GM12878 (cell line): ENCODE results near the gene VWA8. TPM values are rescaled to one million over a fixed set of nuclear protein-coding genes. Genes with fewer than 3 reads are reported as not detected.

Source experiments
- ATAC-seq: fragments of 200-7000 bp; cut with Tn5 transposase; 3 replicates; pipeline ENCODE4 v1.9.1; 2020; ENCODE audit warnings: mild to moderate bottlenecking, moderate library complexity
- BruUV-seq: library from RNA; stranded (reverse); fragments of 400-500 nt; replicated peaks from 2 replicates; lab custom pipeline; 2021; lab: Mats Ljungman, UMichigan
- CTCF ChIA-PET: fragments of 300-600 bp; sonication (Branson Sonifier 250); formaldehyde crosslinking; extraction: SDS; loops from one replicate; lab custom pipeline; 2021; ENCODE audit warnings: inconsistent platforms; lab: Yijun Ruan, JAX
- POLR2A ChIA-PET: fragments of 350-600 bp; formaldehyde crosslinking; extraction: SDS; loops from one replicate; lab custom pipeline; 2021; ENCODE audit warnings: inconsistent platforms; lab: Charles Lee
- RAD21 ChIA-PET: fragments of 300-600 bp; sonication (Branson Sonifier 250); formaldehyde crosslinking; loops from one replicate; lab custom pipeline; 2023; ENCODE audit warnings: antibody characterized with exemption; ENCODE audit not compliant: unreplicated experiment; lab: Charles Lee
- SMC1A ChIA-PET: fragments of 300-600 bp; sonication (Branson Sonifier 250); formaldehyde crosslinking; loops from one replicate; lab custom pipeline; 2023; ENCODE audit not compliant: unreplicated experiment, uncharacterized antibody; lab: Charles Lee
- DNase-seq: peaks from one replicate; pipeline ENCODE4 v3.0.0-alpha.2; 2011; ENCODE audit warnings: low read depth, low spot score
- FAIRE-seq: peaks from 3 replicates; lab custom pipeline; 2011; peaks lifted over from hg19 to GRCh38; lab: Jason Lieb, UNC
- H2AFZ ChIP-seq: 2 replicates; pipeline ENCODE4 v1.6.0; 2011; ENCODE audit warnings: low read depth, low read length, control low read depth; ENCODE audit not compliant: control insufficient read depth
- H3K27ac ChIP-seq: 2 replicates; pipeline ENCODE4 v1.5.1; 2011; ENCODE audit warnings: control low read depth; ENCODE audit not compliant: control insufficient read depth, insufficient read depth
- H3K27me3 ChIP-seq, 2 experiments: replicated peaks in 1 of 2; 2 replicates each; pipeline versions ENCODE4 v1.6.0 to v1.6.1; 2011; ENCODE audit warnings: low read length in 1 of 2; ENCODE audit not compliant: control insufficient read depth in 2 of 2, insufficient read depth in 2 of 2
- H3K36me3 ChIP-seq, 2 experiments: 2 replicates each; pipeline ENCODE4 v1.5.1; 2011; ENCODE audit warnings: low read length in 1 of 2; ENCODE audit not compliant: control insufficient read depth in 2 of 2, insufficient read depth in 2 of 2
- H3K4me1 ChIP-seq: 2 replicates; pipeline ENCODE4 v1.6.1; 2011; ENCODE audit warnings: mild to moderate bottlenecking, low read length, moderate library complexity, mixed read lengths; ENCODE audit not compliant: control insufficient read depth, insufficient read depth
- H3K4me2 ChIP-seq: 2 replicates; pipeline ENCODE4 v1.6.0; 2011; ENCODE audit warnings: control low read depth; ENCODE audit not compliant: control insufficient read depth, insufficient read depth
- H3K4me3 ChIP-seq: fragments of 200-600 bp; sonication (generic); 2 replicates; pipeline ENCODE4 v1.5.1; 2016
- H3K79me2 ChIP-seq: 2 replicates; pipeline ENCODE4 v1.6.0; 2011; ENCODE audit warnings: low read length; ENCODE audit not compliant: control insufficient read depth, insufficient read depth
- H3K9ac ChIP-seq: 2 replicates; pipeline ENCODE4 v1.8.0; 2011; ENCODE audit warnings: low read length, control low read depth, mixed read lengths; ENCODE audit not compliant: control insufficient read depth, insufficient read depth
- H3K9me3 ChIP-seq: replicated peaks from 3 replicates; pipeline ENCODE4 v1.5.1; 2011; ENCODE audit warnings: mild to moderate bottlenecking, low read length; ENCODE audit not compliant: control insufficient read depth, insufficient read depth
- H4K20me1 ChIP-seq: 2 replicates; pipeline ENCODE4 v1.6.0; 2011; ENCODE audit not compliant: control insufficient read depth, insufficient read depth
- ATF3 ChIP-seq: IDR thresholded peaks from 2 replicates; pipeline ENCODE4 v1.6.1; 2011; ENCODE audit warnings: low read depth, mild to moderate bottlenecking, low read length, moderate library complexity, borderline replicate concordance; ENCODE audit errors: extremely low read depth
- CREM ChIP-seq: IDR thresholded peaks from 2 replicates; pipeline ENCODE4 v1.6.1; 2014; ENCODE audit warnings: antibody characterized with exemption, low read depth
- E4F1 ChIP-seq: fragments of 450-650 bp; IDR thresholded peaks from 2 replicates; pipeline ENCODE4 v1.6.1; 2018; ENCODE audit warnings: borderline replicate concordance, mild to moderate bottlenecking; ENCODE audit not compliant: partially characterized antibody
- GATAD2B ChIP-seq: fragments of 450-650 bp; conservative IDR thresholded peaks from 2 replicates; pipeline ENCODE4 v1.6.1; 2017; ENCODE audit warnings: low read depth, mild to moderate bottlenecking, moderate library complexity
- IKZF1 ChIP-seq: fragments of 450-650 bp; conservative IDR thresholded peaks from 2 replicates; pipeline ENCODE4 v1.6.1; 2017; ENCODE audit warnings: antibody characterized with exemption, mild to moderate bottlenecking
- KAT2A ChIP-seq: conservative IDR thresholded peaks from 2 replicates; pipeline ENCODE4 v1.6.1; 2011; ENCODE audit warnings: low read depth, low read length; ENCODE audit not compliant: control insufficient read depth
- MEF2B ChIP-seq: fragments of 450-650 bp; IDR thresholded peaks from 2 replicates; pipeline ENCODE4 v1.6.1; 2018; ENCODE audit warnings: mild to moderate bottlenecking, moderate library complexity; ENCODE audit not compliant: partially characterized antibody, poor library complexity, severe bottlenecking
- MYB ChIP-seq: fragments of 150-350 bp; IDR thresholded peaks from 2 replicates; pipeline ENCODE4 v1.6.1; 2014; ENCODE audit warnings: mild to moderate bottlenecking, low read depth, low read length, borderline replicate concordance
- POLR2AphosphoS5 ChIP-seq: IDR thresholded peaks from 2 replicates; pipeline ENCODE4 v1.6.1; 2011; ENCODE audit warnings: mild to moderate bottlenecking, low read length, inconsistent platforms
- USF1 ChIP-seq: IDR thresholded peaks from 2 replicates; pipeline ENCODE4 v1.6.1; 2011; ENCODE audit warnings: borderline replicate concordance, low read depth, mild to moderate bottlenecking, moderate library complexity, mixed read lengths, low read length; ENCODE audit not compliant: insufficient read depth; ENCODE audit errors: extremely low read length
- ZBTB33 ChIP-seq: fragments of 450-650 bp; IDR thresholded peaks from 2 replicates; pipeline ENCODE4 v1.6.1; 2017; ENCODE audit warnings: mild to moderate bottlenecking
- WGBS: methylation state at CpG from one replicate; pipeline ENCODE4 v1.1.6; 2016; ENCODE audit warnings: low lambda C conversion rate; ENCODE audit not compliant: insufficient replicate concordance, insufficient coverage; ENCODE audit errors: missing lambda C conversion rate; 5-methylcytosine and 5-hydroxymethylcytosine counted together
- in situ Hi-C: fragments of 300-500 bp; cut with MboI; formaldehyde crosslinking; loops from 9 replicates; pipeline ENCODE4 v1.14.3; 2018; ENCODE audit warnings: mixed read lengths
- intact Hi-C: fragments of 100-400 bp; cut with micrococcal nuclease; formaldehyde crosslinking; loops from one replicate; pipeline ENCODE4 v1.14.2; 2022; ENCODE audit not compliant: unreplicated experiment
- polyA plus RNA-seq, 11 experiments: library from polyadenylated mRNA; depleted of rRNA in 4 of 11; unstranded in 6 of 11; stranded (reverse) in 5 of 11; fragments of >200 nt; fragmentation: Nextera tagmentation in 4 of 11; fragmentation: Illumina TruSeq in 1 of 11; extraction: Ambion mirVana in 4 of 11; extraction: Trizol in 1 of 11; gene quantifications; 1 replicate in 1 of 11; 2 replicates in 10 of 11; pipeline versions ENCODE4 v1.2.1 to v1.2.3, GENCODE V29; 2011 to 2016; ENCODE audit warnings: inconsistent platforms in 2 of 11, missing spikeins in 2 of 11, low read depth in 1 of 11
- total RNA-seq, 4 experiments: library from RNA; depleted of rRNA in 3 of 4; stranded (reverse); fragments of >200 nt in 3 of 4; fragmentation: Illumina TruSeq in 1 of 4; extraction: Trizol in 1 of 4; gene quantifications; 2 replicates each; pipeline versions ENCODE4 v1.2.1 to v1.2.3, GENCODE V29; 2013 to 2021

Gene VWA8
- total and polyA plus RNA-seq, 10 of the 15 experiments (the other 5 are each of a cell fraction or from before 2014, with no cell fraction given) = 3.0 to 21.8 (median 13.5) TPM

- CTCF ChIA-PET = interaction anchor here (0.6 to 1.3 kb wide), 2 partner anchors 107 to 1046 kb away, joined by 3 to 4 read pairs; no protein-coding TSS in a partner anchor
- intact Hi-C loops = no loop called here
These were observed 395.1 kb downstream of the VWA8 start for GRCh38 chr13:41565846-41566245.

GRCh38 chr13:41565216-41565615 lies 395.7 kb downstream of the VWA8 start:
- no peak overlapping the region for H3K27ac ChIP-seq
- no peaks in the 10 kb centered on the region for H3K9me3 ChIP-seq
- FAIRE-seq (no peak), DNase-seq (no peak), ATAC-seq (no peak)
- H3K9ac ChIP-seq = no peak overlapping the region
- SMC1A ChIA-PET = interaction anchor here (0.7 to 1.5 kb wide), 3 partner anchors 8 to 1540 kb away, joined by 3 to 5 read pairs (median 3); no protein-coding TSS in a partner anchor
- RAD21 ChIA-PET = no interaction called here
- no peaks in the 10 kb centered on the region for H3K4me1 ChIP-seq
- H3K36me3 ChIP-seq = peaks cover 0 to 4% of the 10 kb centered on the region in 2 experiments; a peak in 1 of 4 replicates
- H3K4me3 ChIP-seq = no peak overlapping the region
- no TSS peak for BruUV-seq
- H3K4me2 ChIP-seq = no peak overlapping the region
- no peaks in the 10 kb centered on the region for H4K20me1 ChIP-seq
- intact Hi-C loops (no loop called here), in situ Hi-C loops (no loop called here)
- POLR2A ChIA-PET = no interaction called here
- H3K79me2 ChIP-seq = no peaks in the 10 kb centered on the region
- CTCF ChIA-PET = interaction anchor here (1.0 to 1.3 kb wide), 2 partner anchors 9 to 106 kb away, joined by 3 to 4 read pairs; no protein-coding TSS in a partner anchor
- 97% methylated on average over 3 of the region's 3 CpGs for WGBS
- no peaks in the 10 kb centered on the region for H3K27me3 ChIP-seq
- H2AFZ ChIP-seq = no peak overlapping the region
- TF ChIP-seq ZBTB33 (no peak), IKZF1 (no peak), GATAD2B (no peak), POLR2AphosphoS5 (no peak), USF1 (no peak), KAT2A (no peak), CREM (no peak), E4F1 (no peak), MYB (no peak)

More at GRCh38 chr13:41565846-41566245, 395.1 kb downstream of the VWA8 start:
- POLR2A ChIA-PET = no interaction called here
- no peak overlapping the region for H3K4me2 ChIP-seq
- H3K36me3 ChIP-seq = peaks cover 0 to 4% of the 10 kb centered on the region in 2 experiments; a peak in 1 of 4 replicates
- no TSS peak for BruUV-seq
- H4K20me1 ChIP-seq = no peaks in the 10 kb centered on the region
- no peaks in the 10 kb centered on the region for H3K27me3 ChIP-seq
- no peaks in the 10 kb centered on the region for H3K4me1 ChIP-seq
- RAD21 ChIA-PET = no interaction called here
- H3K27ac ChIP-seq = no peak overlapping the region
- TF ChIP-seq MEF2B = no peak
- no peak for TF ChIP-seq ATF3
- in situ Hi-C loops = no loop called here
- no peaks in the 10 kb centered on the region for H3K9me3 ChIP-seq
- no peak for DNase-seq
- 95% methylated on average over 6 of the region's 6 CpGs for whole genome bisulfite sequencing
- SMC1A ChIA-PET = interaction anchor here (1.3 kb wide), 1 partner anchor 107 kb away, joined by 5 read pairs; no protein-coding TSS in a partner anchor
- H2AFZ ChIP-seq = no peak overlapping the region
- FAIRE-seq = no peak
- no peak overlapping the region for H3K4me3 ChIP-seq
- ATAC-seq = no peak
- H3K79me2 ChIP-seq = no peaks in the 10 kb centered on the region
- no peak overlapping the region for H3K9ac ChIP-seq
